Fibroblast of the aortic adventitia (primary cell): Measurements from ENCODE around the gene ADK. TPM values are rescaled to one million over a fixed set of nuclear protein-coding genes. Genes with fewer than 3 reads are reported as not detected.
A peak's percentile ranks its signal among the peaks of the same experiment; 100 is the strongest.

Experiments used
- DNase-seq: peaks from one replicate; pipeline ENCODE4 v3.0.0-alpha.2; 2010; ENCODE audit warnings: low read depth
- H3K4me3 ChIP-seq: 2 replicates; pipeline ENCODE4 v1.5.1; 2011; ENCODE audit warnings: low read depth, mild to moderate bottlenecking, control low read depth, low read length, moderate library complexity
- total RNA-seq: library from RNA; depleted of rRNA; stranded (reverse); fragments of >200 nt; gene quantifications from 2 replicates; pipeline ENCODE4 v1.2.3, GENCODE V29; 2012; ENCODE audit warnings: low replicate concordance
- TF ChIP-seq, protein P1 (sequence below): IDR thresholded peaks from 2 replicates; pipeline ENCODE4 v1.5.1; 2011; ENCODE audit warnings: mild to moderate bottlenecking, low read length, control low read depth, inconsistent platforms; ENCODE audit not compliant: insufficient read depth

ADK gene
- total RNA-seq, 1 donor: 96.8 TPM

DNA sequence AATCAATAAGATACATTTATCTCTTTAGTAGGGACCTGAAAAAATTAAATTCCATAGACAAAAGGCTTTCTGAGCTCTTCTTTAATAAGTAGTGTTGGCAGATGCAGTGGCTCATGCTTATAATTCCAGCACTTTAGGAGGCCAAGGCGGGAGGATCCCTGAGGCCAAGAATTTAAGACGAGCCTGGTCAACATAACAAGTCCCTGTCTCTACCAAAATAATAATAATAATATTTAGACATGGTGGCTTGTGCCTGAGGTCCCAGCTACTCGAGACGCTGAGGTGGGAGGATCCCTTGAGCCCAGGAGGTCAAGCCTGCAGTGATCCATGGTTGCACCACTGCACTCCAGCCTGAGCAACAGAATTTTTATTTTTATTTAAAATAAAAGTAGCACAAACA, 280.8 kb downstream of the ADK start:
- no peak overlapping the region for H3K4me3 ChIP-seq
- DNase-seq: no peak
- TF ChIP-seq, protein P1, sequence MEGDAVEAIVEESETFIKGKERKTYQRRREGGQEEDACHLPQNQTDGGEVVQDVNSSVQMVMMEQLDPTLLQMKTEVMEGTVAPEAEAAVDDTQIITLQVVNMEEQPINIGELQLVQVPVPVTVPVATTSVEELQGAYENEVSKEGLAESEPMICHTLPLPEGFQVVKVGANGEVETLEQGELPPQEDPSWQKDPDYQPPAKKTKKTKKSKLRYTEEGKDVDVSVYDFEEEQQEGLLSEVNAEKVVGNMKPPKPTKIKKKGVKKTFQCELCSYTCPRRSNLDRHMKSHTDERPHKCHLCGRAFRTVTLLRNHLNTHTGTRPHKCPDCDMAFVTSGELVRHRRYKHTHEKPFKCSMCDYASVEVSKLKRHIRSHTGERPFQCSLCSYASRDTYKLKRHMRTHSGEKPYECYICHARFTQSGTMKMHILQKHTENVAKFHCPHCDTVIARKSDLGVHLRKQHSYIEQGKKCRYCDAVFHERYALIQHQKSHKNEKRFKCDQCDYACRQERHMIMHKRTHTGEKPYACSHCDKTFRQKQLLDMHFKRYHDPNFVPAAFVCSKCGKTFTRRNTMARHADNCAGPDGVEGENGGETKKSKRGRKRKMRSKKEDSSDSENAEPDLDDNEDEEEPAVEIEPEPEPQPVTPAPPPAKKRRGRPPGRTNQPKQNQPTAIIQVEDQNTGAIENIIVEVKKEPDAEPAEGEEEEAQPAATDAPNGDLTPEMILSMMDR: no peak

DNA sequence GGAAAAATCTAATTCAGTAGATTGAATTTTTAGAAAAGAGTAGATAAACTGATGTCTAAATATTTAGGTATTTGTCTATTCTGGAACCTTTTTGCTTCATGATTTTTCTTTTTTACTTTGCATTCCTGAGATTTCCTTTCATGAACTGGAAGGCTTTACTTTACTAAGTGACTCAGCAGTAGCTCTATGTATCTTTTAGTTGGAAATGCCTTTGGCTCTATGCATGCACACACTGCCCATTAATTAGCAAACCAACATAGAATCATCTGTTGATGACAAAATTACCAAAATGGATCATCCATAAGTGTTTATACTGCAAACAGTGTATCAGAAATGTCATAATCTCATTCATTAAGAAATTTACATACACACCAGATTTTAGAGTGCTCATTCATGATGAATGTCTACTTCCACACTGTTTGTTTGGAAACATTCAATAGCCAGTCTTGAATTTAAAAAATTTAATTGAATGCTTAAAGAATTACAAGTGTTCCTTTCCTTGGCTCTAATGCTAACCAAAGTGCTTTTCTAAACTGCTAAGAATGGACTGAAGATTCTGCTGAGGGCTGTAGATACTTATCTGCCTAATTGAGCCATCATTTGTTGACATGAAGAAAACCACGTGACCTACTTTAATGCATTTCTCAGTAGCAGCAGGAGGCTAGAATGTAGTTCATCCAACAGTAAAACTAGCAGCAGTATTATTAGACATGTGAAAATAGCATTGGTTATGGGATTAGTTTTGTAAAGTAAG, 282.0 kb downstream of the ADK start:
- no peak overlapping the region for H3K4me3 ChIP-seq
- DNase-seq: peak; percentile 64
- TF ChIP-seq, protein P1: no peak

DNA sequence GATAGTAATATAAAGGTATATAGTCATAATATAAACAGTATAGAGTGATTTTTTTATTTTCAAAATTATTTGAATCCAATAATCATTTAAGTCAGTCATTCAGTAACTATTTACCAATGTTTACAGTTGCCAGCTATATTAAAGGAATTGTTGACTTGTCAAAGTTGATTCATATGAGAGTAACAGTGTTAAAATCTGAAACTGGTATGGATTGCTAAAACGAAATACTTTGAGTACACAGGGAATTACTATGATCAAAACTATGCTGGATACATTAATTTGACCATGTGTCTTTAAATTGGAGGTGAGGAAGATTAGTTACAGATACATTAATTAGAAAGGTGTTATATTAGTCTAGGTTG, 282.6 kb downstream of the ADK start:
- TF ChIP-seq, protein P1: no peak
- no peak overlapping the region for H3K4me3 ChIP-seq
- no peak for DNase-seq

DNA sequence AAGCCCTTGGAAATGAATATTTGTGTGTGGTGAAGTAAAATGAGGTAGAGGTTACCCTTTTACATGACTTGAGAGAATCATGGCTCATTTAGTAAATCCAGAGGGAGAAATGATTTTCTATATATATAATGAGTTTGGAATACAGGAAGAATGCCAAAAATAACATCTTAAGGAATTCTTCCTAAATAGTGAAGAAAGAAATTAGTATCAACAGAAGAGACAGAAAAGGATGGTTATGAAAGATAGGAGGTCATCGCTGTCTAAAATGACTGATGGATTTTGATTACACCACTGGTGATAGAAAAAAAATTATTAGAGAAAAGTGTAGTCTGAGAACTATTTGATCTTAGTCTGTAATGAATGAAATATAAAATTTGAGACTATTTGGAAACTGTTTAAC, 283.0 kb downstream of the ADK start:
- no peak overlapping the region for H3K4me3 ChIP-seq
- DNase-seq: peak; percentile 6
- TF ChIP-seq, protein P1: no peak

DNA sequence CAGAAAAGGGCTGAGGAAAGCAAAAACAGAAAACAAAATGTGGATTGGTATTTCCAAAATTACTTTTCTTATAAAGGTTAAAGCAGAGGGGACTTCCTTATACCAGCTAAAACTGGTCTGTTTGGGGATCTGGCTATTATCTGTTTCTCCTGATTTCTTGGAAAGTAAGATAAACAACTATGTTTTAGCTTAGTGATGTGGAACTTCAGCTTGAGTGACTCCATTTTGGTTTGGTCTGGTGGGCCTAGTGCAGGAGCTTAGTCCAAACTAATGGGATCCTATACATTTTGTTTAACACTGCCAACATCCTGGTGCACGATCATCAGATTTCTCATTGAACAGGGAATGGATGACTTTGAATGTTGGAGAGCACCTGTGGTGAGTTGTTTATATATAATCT, 283.5 kb downstream of the ADK start:
- TF ChIP-seq, protein P1: no peak
- DNase-seq: no peak
- no peak overlapping the region for H3K4me3 ChIP-seq

DNA sequence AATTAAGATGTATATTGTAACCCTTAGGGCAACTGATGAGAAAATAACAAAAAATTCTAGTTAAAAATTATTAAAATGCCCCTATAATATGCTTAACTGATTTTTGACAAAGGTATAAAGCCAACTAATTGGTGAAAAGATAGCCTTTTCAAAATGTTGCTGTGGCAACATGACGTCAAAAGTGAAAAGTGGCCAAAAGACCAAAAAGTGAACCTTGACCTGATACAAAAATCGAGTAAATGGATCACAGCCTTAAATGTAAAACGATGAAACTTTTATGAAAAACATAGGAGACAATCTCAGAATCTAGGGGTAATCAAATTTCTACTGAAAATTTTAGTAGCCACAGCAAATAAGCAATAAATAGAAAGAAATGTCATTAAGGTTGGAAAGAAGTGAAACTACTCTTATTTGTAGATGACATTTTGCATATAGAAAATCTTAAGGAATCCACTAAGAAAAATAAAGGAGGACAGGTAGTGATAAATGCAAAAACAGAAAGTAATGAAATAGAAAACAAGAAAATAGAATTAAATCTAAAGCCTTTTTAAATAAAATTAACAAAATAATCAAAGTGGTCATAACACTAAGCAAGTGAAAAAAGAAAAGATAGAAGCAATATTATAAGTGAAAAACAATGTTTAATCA, 285.6 kb downstream of the ADK start:
- TF ChIP-seq, protein P1: no peak

DNA sequence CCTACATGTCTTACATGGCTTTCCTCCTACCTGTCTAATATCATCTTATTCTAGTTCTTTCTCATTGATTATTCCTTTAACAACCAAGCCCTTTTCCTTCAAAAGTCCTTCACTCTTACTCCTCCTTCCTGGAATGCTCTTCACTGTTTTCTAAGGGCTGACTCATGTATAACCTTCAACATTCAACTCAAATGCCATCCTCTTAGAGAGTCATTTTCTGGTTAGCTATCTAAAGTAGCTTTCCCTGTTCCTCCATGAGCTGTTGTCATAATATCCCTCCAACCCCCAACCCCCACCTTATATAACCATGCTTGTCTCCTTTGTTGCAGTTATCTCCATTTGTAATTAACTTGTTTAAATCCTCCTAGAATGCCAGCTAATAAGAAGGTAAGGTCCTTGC, 286.8 kb downstream of the ADK start:
- TF ChIP-seq, protein P1: no peak
- peak; percentile 54 for DNase-seq
- H3K4me3 ChIP-seq: no peak overlapping the region

More for the DNA sequence above, 285.6 kb downstream of the ADK start:
- DNase-seq: no peak
- no peak overlapping the region for H3K4me3 ChIP-seq
